ENCODE measurements around the gene TRIO. TPM values are rescaled to one million over a fixed set of nuclear protein-coding genes. Genes with fewer than 3 reads are reported as not detected.

The TRIO gene
- polyA plus RNA-seq, 3 donors: 1.7 to 45.8 (median 2.1) TPM

GRCh38 chr5:14158890-14159666 is 15.9 kb downstream of the TRIO start:
- H3K9ac ChIP-seq (ENCODE audit: insufficient read depth, low read length, poor library complexity, severe bottlenecking): no peak overlapping the region
- no peak overlapping the region for H3K27ac ChIP-seq (ENCODE audit: low read depth in 1 of 2, low read length in 2 of 2)
- no peaks in the 10 kb centered on the region for H3K36me3 ChIP-seq (replicated peaks in 1 of 2; ENCODE audit: control insufficient read depth in 1 of 2, insufficient read depth in 2 of 2, low read length in 2 of 2)
- DNase-seq: no peak
- 100% methylated on average over 1 of the region's 11 CpGs for WGBS (ENCODE audit: insufficient coverage)
- peaks cover 98% of the 10 kb centered on the region for H3K79me2 ChIP-seq (ENCODE audit: insufficient read depth, low read length)
- H3K4me1 Mint-ChIP-seq: peaks cover 13% of the 10 kb centered on the region
- H2AFZ ChIP-seq (ENCODE audit: insufficient read depth, low read depth, low read length, poor library complexity, severe bottlenecking): no peak overlapping the region
- no peak overlapping the region for H3K4me2 ChIP-seq (replicated peaks; ENCODE audit: extremely low read depth, low read length, poor library complexity, severe bottlenecking)
- intact Hi-C loops (cut with micrococcal nuclease): loop anchor here in 1 of 2 donors (10.0 kb wide), 1 partner anchor 96 kb away; no protein-coding TSS in a partner anchor
- H3K9me3 Mint-ChIP-seq: peaks cover 3 to 9% (median 3%) of the 10 kb centered on the region in 7 donors
- peaks cover 5 to 13% of the 10 kb centered on the region in 2 donors for H3K36me3 Mint-ChIP-seq
- H4K20me1 ChIP-seq (ENCODE audit: insufficient read depth, low read length): peaks cover 96% of the 10 kb centered on the region
- no peaks in the 10 kb centered on the region for H3K27me3 ChIP-seq (ENCODE audit: control insufficient read depth in 2 of 2, insufficient read depth in 2 of 2, low read length in 2 of 2)
- H3K4me3 Mint-ChIP-seq: no peak overlapping the region
- no peak overlapping the region for H3K27ac Mint-ChIP-seq
- H3K4me1 ChIP-seq (ENCODE audit: control insufficient read depth in 1 of 2, insufficient read depth in 2 of 2, low read length in 2 of 2): peaks cover 27 to 34% of the 10 kb centered on the region in 2 donors
- H3K27me3 Mint-ChIP-seq (ENCODE audit: low read depth in 3 of 3): no peaks in the 10 kb centered on the region
- peaks cover 3% of the 10 kb centered on the region in 2 donors for H3K9me3 ChIP-seq (replicated peaks in 1 of 2; ENCODE audit: control insufficient read depth in 1 of 2, insufficient read depth in 1 of 2, low read length in 2 of 2)
- no peak for TF ChIP-seq CTCF (IDR thresholded peaks at IDR 0.05)
- no peak overlapping the region for H3K4me3 ChIP-seq (replicated peaks in 1 of 3; ENCODE audit: low read depth in 2 of 3, low read length in 3 of 3)

- Mint-ChIP-seq H3K9me3 (peaks cover 3 to 11% (median 8%) of the 10 kb centered on the region in 7 donors), H3K4me1 (peaks cover 28% of the 10 kb centered on the region), H3K27ac (no peak overlapping the region), H3K4me3 (no peak overlapping the region), H3K36me3 (peaks cover 6 to 13% of the 10 kb centered on the region in 2 donors), H3K27me3 (ENCODE audit: low read depth in 3 of 3) (no peaks in the 10 kb centered on the region)
- peaks cover 94% of the 10 kb centered on the region for H4K20me1 ChIP-seq (ENCODE audit: insufficient read depth, low read length)
- H2AFZ ChIP-seq (ENCODE audit: insufficient read depth, low read depth, low read length, poor library complexity, severe bottlenecking): no peak overlapping the region
- no peak for DNase-seq
- H3K4me1 ChIP-seq (ENCODE audit: control insufficient read depth in 1 of 2, insufficient read depth in 2 of 2, low read length in 2 of 2): peaks cover 1 to 9% of the 10 kb centered on the region in 2 donors
- H3K4me2 ChIP-seq (replicated peaks; ENCODE audit: extremely low read depth, low read length, poor library complexity, severe bottlenecking): no peak overlapping the region
- H3K4me3 ChIP-seq (replicated peaks in 1 of 3; ENCODE audit: low read depth in 2 of 3, low read length in 3 of 3): no peak overlapping the region
- H3K36me3 ChIP-seq (replicated peaks in 1 of 2; ENCODE audit: control insufficient read depth in 1 of 2, insufficient read depth in 2 of 2, low read length in 2 of 2): no peaks in the 10 kb centered on the region
- no peak overlapping the region for H3K27ac ChIP-seq (ENCODE audit: low read depth in 1 of 2, low read length in 2 of 2)
- intact Hi-C loops (cut with micrococcal nuclease): no loop called here
- H3K9ac ChIP-seq (ENCODE audit: insufficient read depth, low read length, poor library complexity, severe bottlenecking): no peak overlapping the region
- peaks cover 4 to 10% of the 10 kb centered on the region in 2 donors for H3K9me3 ChIP-seq (replicated peaks in 1 of 2; ENCODE audit: control insufficient read depth in 1 of 2, insufficient read depth in 1 of 2, low read length in 2 of 2)
- no peak for TF ChIP-seq CTCF (IDR thresholded peaks at IDR 0.05)
- H3K79me2 ChIP-seq (ENCODE audit: insufficient read depth, low read length): peaks cover 100% of the 10 kb centered on the region
- 100% methylated on average over 3 of the region's 7 CpGs for WGBS (ENCODE audit: insufficient coverage)
- no peaks in the 10 kb centered on the region for H3K27me3 ChIP-seq (ENCODE audit: control insufficient read depth in 2 of 2, insufficient read depth in 2 of 2, low read length in 2 of 2)
Measured at GRCh38 chr5:14161825-14162556, 18.8 kb downstream of the TRIO start.

Measured in CD14-positive monocyte (primary cell).